ENCODE data around the gene FAM107B. TPM values are rescaled to one million over a fixed set of nuclear protein-coding genes. Genes with fewer than 3 reads are reported as not detected.

Gene FAM107B
- total RNA-seq, 1 experiment from 2014 or later = 41.6 TPM

GRCh38 chr10:14772399-14772798, 2.3 kb downstream of the FAM107B start:
- BruUV-seq (replicated peaks) = no TSS peak
- DNase-seq (ENCODE audit: low read depth, low spot score) = no peak
- H3K27me3 ChIP-seq (ENCODE audit: insufficient read depth, low read length) = no peaks in the 10 kb centered on the region
- no peak overlapping the region for H3K9ac ChIP-seq (ENCODE audit: low read length)
- no peak overlapping the region for H3K27ac ChIP-seq (ENCODE audit: low read depth, low read length)
- no peak for TF ChIP-seq CEBPB (IDR thresholded peaks at IDR 0.05; ENCODE audit: low read depth)
- TF ChIP-seq EGR1 (IDR thresholded peaks at IDR 0.05; ENCODE audit: low read depth) = no peak
- TF ChIP-seq ATF3 (IDR thresholded peaks at IDR 0.05) = no peak
- no peak for TF ChIP-seq SIN3A (IDR thresholded peaks at IDR 0.05; ENCODE audit: low read depth)
- no peak for TF ChIP-seq REST (IDR thresholded peaks at IDR 0.05; ENCODE audit: low read depth)
- TF ChIP-seq ZBTB33 (IDR thresholded peaks at IDR 0.05; ENCODE audit: extremely low read depth, insufficient replicate concordance, low read length) = no peak
- no peak for TF ChIP-seq TCF7L2 (IDR thresholded peaks at IDR 0.05; ENCODE audit: borderline replicate concordance, extremely low read depth, insufficient read depth, insufficient read length)
- TF ChIP-seq ELF1 (IDR thresholded peaks at IDR 0.05; ENCODE audit: borderline replicate concordance, low read depth) = no peak
- no peak for TF ChIP-seq SRF (IDR thresholded peaks at IDR 0.05; ENCODE audit: low read depth)
- TF ChIP-seq JUND (IDR thresholded peaks at IDR 0.05) = no peak
- no peak for TF ChIP-seq SP1 (IDR thresholded peaks at IDR 0.05; ENCODE audit: low read depth)
- TF ChIP-seq POLR2A (IDR thresholded peaks at IDR 0.05; ENCODE audit: borderline replicate concordance, extremely low read depth, insufficient read depth, insufficient read length) = no peak
- TF ChIP-seq EZH2 (IDR thresholded peaks at IDR 0.05) = no peak
- TF ChIP-seq POLR2AphosphoS5 (IDR thresholded peaks at IDR 0.05; ENCODE audit: low read depth, low read length) = no peak
- TF ChIP-seq ZNF274 (IDR thresholded peaks at IDR 0.05; ENCODE audit: low read depth, low read length) = no peak
- TF ChIP-seq EZH2phosphoT487 (IDR thresholded peaks at IDR 0.05; ENCODE audit: borderline replicate concordance) = no peak
- no peak for TF ChIP-seq CBX3 (IDR thresholded peaks at IDR 0.05; ENCODE audit: low read depth)
- TF ChIP-seq FOSL1 (IDR thresholded peaks at IDR 0.05; ENCODE audit: low read depth) = no peak
- TF ChIP-seq YY1 (IDR thresholded peaks at IDR 0.05; ENCODE audit: extremely low read depth, insufficient replicate concordance, low read depth, low read length) = no peak
- TF ChIP-seq CTCF (IDR thresholded peaks at IDR 0.05 in 2 of 3, conservative IDR thresholded peaks at IDR 0.05 in 1 of 3; ENCODE audit: borderline replicate concordance in 1 of 3, insufficient read depth in 1 of 3, low read depth in 2 of 3, low read length in 2 of 3) = no peak
- H3K9me2 ChIP-seq (ENCODE audit: insufficient read depth) = no peaks in the 10 kb centered on the region
- H3K9me3 ChIP-seq (ENCODE audit: control insufficient read depth in 1 of 2, insufficient read depth in 1 of 2, low read depth in 1 of 2, low read length in 2 of 2) = no peaks in the 10 kb centered on the region
- no peak overlapping the region for H2AFZ ChIP-seq (ENCODE audit: low read depth, low read length, poor library complexity, severe bottlenecking)
- H3K4me3 ChIP-seq (replicated peaks in 1 of 2; ENCODE audit: low read depth in 1 of 2, low read length in 2 of 2) = no peak overlapping the region
- H4K20me1 ChIP-seq (ENCODE audit: insufficient read depth) = no peaks in the 10 kb centered on the region
- H3K36me3 ChIP-seq (ENCODE audit: control insufficient read depth in 1 of 2, insufficient read depth in 2 of 2, low read length in 2 of 2) = no peaks in the 10 kb centered on the region
- RAD21 ChIA-PET (ENCODE audit: low non-redundant PET in 1 of 2, low total read pairs in 2 of 2, uncharacterized antibody in 2 of 2, unreplicated experiment in 2 of 2) = no interaction called here
- intact Hi-C loops (cut with micrococcal nuclease) = no loop called here
- no peak for ATAC-seq
- POLR2A ChIA-PET = no interaction called here
- H3K4me1 ChIP-seq (ENCODE audit: control insufficient read depth in 1 of 2, insufficient read depth in 2 of 2, low read length in 2 of 2) = no peaks in the 10 kb centered on the region
- no peaks in the 10 kb centered on the region for H3K79me2 ChIP-seq (ENCODE audit: insufficient read depth, low read length)
- H3K4me2 ChIP-seq (ENCODE audit: low read length) = no peak overlapping the region
- CTCF ChIA-PET = no interaction called here
